GM12878 (cell line): ENCODE data around the gene DALRD3. TPM values are rescaled to one million over a fixed set of nuclear protein-coding genes. Genes with fewer than 3 reads are reported as not detected.

Experiments used
- ATF2 ChIP-seq: IDR thresholded peaks from 2 replicates; pipeline ENCODE4 v1.6.1; 2012; ENCODE audit warnings: low read length, inconsistent platforms
- E4F1 ChIP-seq: fragments of 450-650 bp; IDR thresholded peaks from 2 replicates; pipeline ENCODE4 v1.6.1; 2018; ENCODE audit warnings: borderline replicate concordance, mild to moderate bottlenecking; ENCODE audit not compliant: partially characterized antibody
- EP300 ChIP-seq, 2 experiments: fragments of 150-350 bp in 1 of 2; IDR thresholded peaks; 2 replicates each; pipeline ENCODE4 v1.6.1; 2011 to 2012; ENCODE audit warnings: low read depth in 2 of 2, low read length in 2 of 2, borderline replicate concordance in 1 of 2, improper control_type of control experiment in 1 of 2, inconsistent platforms in 1 of 2; ENCODE audit not compliant: control insufficient read depth in 1 of 2
- GABPA ChIP-seq: IDR thresholded peaks from 2 replicates; pipeline ENCODE4 v1.6.1; 2014; ENCODE audit warnings: antibody characterized with exemption, low read depth, mild to moderate bottlenecking, inconsistent platforms
- IRF4 ChIP-seq: IDR thresholded peaks from 2 replicates; pipeline ENCODE4 v1.6.1; 2011; ENCODE audit warnings: low read depth, low read length
- PRDM15 ChIP-seq: fragments of 450-650 bp; formaldehyde crosslinking; IDR thresholded peaks from 2 replicates; pipeline ENCODE4 v1.4.0; 2020; ENCODE audit warnings: mild to moderate bottlenecking, moderate library complexity
- SMARCA5 ChIP-seq: fragments of 450-650 bp; IDR thresholded peaks from 2 replicates; pipeline ENCODE4 v1.6.1; 2017; ENCODE audit warnings: mild to moderate bottlenecking
- ZBTB40 ChIP-seq: fragments of 450-650 bp; IDR thresholded peaks from 2 replicates; pipeline ENCODE4 v1.6.1; 2016; ENCODE audit warnings: mild to moderate bottlenecking, moderate library complexity, borderline replicate concordance
- ZNF592 ChIP-seq: fragments of 450-650 bp; IDR thresholded peaks from 2 replicates; pipeline ENCODE4 v1.6.1; 2017; ENCODE audit warnings: mild to moderate bottlenecking, moderate library complexity
- polyA plus RNA-seq, 11 experiments: library from polyadenylated mRNA; depleted of rRNA in 4 of 11; unstranded in 6 of 11; stranded (reverse) in 5 of 11; fragments of >200 nt; fragmentation: Nextera tagmentation in 4 of 11; fragmentation: Illumina TruSeq in 1 of 11; extraction: Ambion mirVana in 4 of 11; extraction: Trizol in 1 of 11; gene quantifications; 1 replicate in 1 of 11; 2 replicates in 10 of 11; pipeline versions ENCODE4 v1.2.1 to v1.2.3, GENCODE V29; 2011 to 2016; ENCODE audit warnings: inconsistent platforms in 2 of 11, missing spikeins in 2 of 11, low read depth in 1 of 11
- total RNA-seq, 4 experiments: library from RNA; depleted of rRNA in 3 of 4; stranded (reverse); fragments of >200 nt in 3 of 4; fragmentation: Illumina TruSeq in 1 of 4; extraction: Trizol in 1 of 4; gene quantifications; 2 replicates each; pipeline versions ENCODE4 v1.2.1 to v1.2.3, GENCODE V29; 2013 to 2021

DALRD3 gene
- total and polyA plus RNA-seq, 10 of the 15 experiments (the other 5 are each of a cell fraction or from before 2014, with no cell fraction given): 10.1 to 28.2 (median 21.6) TPM

- TF ChIP-seq ZNF592 (no peak), EP300 (IDR thresholded peaks at IDR 0.05; ENCODE audit: borderline replicate concordance in 1 of 2, control insufficient read depth in 1 of 2, low read depth in 2 of 2, low read length in 2 of 2) (no peak), E4F1 (no peak), PRDM15 (CRISPR knock-in tag) (no peak), IRF4 (no peak), ZBTB40 (0 out of 2 replicates have a peak, but pooled peaks have one; percentile 73), ATF2 (no peak), GABPA (no peak), SMARCA5 (0 out of 2 replicates have a peak, but pooled peaks have one; percentile 7)
Observed at GRCh38 chr3:49018707-49019006, 277 bp upstream of the DALRD3 start (continued).
